Right hindlimb (tissue), 1 donor: ENCODE results near the gene LHX1.

Experiments used
- DNase-seq: peaks from one replicate; pipeline ENCODE4 v3.0.0-alpha.2; 2018

Gene LHX1

GRCh38 chr17:36939802-36940312 is 2.6 kb downstream of the LHX1 start:
- no peak for DNase-seq

GRCh38 chr17:36940313-36941264 is 3.3 kb downstream of the LHX1 start:
- DNase-seq, result no peak

- DNase-seq, result no peak
Observed at GRCh38 chr17:36941265-36942010, 4.2 kb downstream of the LHX1 start.

GRCh38 chr17:36942019-36942599 is 4.8 kb downstream of the LHX1 start:
- DNase-seq, result peak; percentile 25

- DNase-seq, result no peak
Observed at GRCh38 chr17:36942631-36943125, 5.4 kb downstream of the LHX1 start.

- peak; percentile 21 for DNase-seq
Observed at GRCh38 chr17:36943250-36944191, 6.2 kb downstream of the LHX1 start.

- DNase-seq, result no peak
Observed at GRCh38 chr17:36944553-36944952, 7.3 kb downstream of the LHX1 start.

GRCh38 chr17:36945140-36945539 is 7.9 kb downstream of the LHX1 start:
- no peak for DNase-seq

GRCh38 chr17:36945959-36946725 is 8.9 kb downstream of the LHX1 start:
- no peak for DNase-seq

GRCh38 chr17:36946726-36947091 is 9.4 kb downstream of the LHX1 start:
- DNase-seq, result no peak

- no peak for DNase-seq
Observed at GRCh38 chr17:36947922-36948716, 10.8 kb downstream of the LHX1 start.

- peak; percentile 98 for DNase-seq
Observed at GRCh38 chr17:36948717-36949460, 11.6 kb downstream of the LHX1 start, which contains the start of gene AATF. Gene AATF (plus strand): TSS chr17:36948954. CDS start chr17:36949126, 172 bp downstream.

GRCh38 chr17:36949461-36949927 is 12.2 kb downstream of the LHX1 start:
- DNase-seq, result no peak

GRCh38 chr17:36950027-36950426 is 12.8 kb downstream of the LHX1 start:
- no peak for DNase-seq

GRCh38 chr17:36951084-36951789 is 14.0 kb downstream of the LHX1 start:
- no peak for DNase-seq

GRCh38 chr17:36971508-36971907 is 34.2 kb downstream of the LHX1 start:
- DNase-seq, result no peak

GRCh38 chr17:36972186-36972700 is 35.0 kb downstream of the LHX1 start:
- DNase-seq, result no peak

GRCh38 chr17:36972905-36973304 is 35.6 kb downstream of the LHX1 start:
- DNase-seq, result no peak
